ENCODE measurements around the gene RNF183. TPM values are rescaled to one million over a fixed set of nuclear protein-coding genes. Genes with fewer than 3 reads are reported as not detected.

RNF183 gene
- total and polyA plus RNA-seq, 9 of the 15 experiments (the other 6 are each of a cell fraction or from before 2014, with no cell fraction given) = 0.04 to 2.0 (median 0.16) TPM; not detected in 5

DNA sequence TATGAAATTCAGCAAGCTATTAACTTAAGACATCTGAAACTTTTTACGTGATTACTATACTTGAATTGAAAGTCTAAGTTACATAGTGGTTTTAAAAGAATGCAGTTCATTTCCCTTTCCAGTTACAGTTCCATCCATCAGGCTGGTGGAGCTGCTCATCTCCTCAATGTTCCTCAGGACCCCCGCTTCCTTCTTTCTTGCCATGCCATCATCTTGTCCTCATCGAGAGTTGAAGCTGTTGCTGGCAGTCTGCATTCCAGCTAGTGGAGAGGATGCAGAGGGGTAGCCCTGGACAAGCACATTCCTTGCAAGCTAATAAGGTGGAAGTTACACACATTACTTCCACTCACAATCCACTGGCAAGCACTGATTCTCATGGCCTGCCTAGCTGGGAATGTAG lies 8.8 kb upstream of the RNF183 start:
- intact Hi-C loops (cut with micrococcal nuclease) = no loop called here
- in situ Hi-C loops (cut with MboI) = no loop called here
- no peaks in the 10 kb centered on the region; a peak in 1 of 5 replicates for H3K4me1 ChIP-seq (replicated peaks in 1 of 2; ENCODE audit: control insufficient read depth in 2 of 2, insufficient read depth in 2 of 2, low read length in 2 of 2)
- no peak overlapping the region for H3K9ac ChIP-seq (ENCODE audit: insufficient read depth in 1 of 2, low read depth in 2 of 2, low read length in 2 of 2)
- DNase-seq (ENCODE audit: extremely low read depth in 1 of 4, low spot score in 3 of 4) (no peak), ATAC-seq (no peak), FAIRE-seq (no peak)
- H3K4me2 ChIP-seq (ENCODE audit: insufficient read depth, low read length) = no peak overlapping the region
- TF ChIP-seq, protein P1, sequence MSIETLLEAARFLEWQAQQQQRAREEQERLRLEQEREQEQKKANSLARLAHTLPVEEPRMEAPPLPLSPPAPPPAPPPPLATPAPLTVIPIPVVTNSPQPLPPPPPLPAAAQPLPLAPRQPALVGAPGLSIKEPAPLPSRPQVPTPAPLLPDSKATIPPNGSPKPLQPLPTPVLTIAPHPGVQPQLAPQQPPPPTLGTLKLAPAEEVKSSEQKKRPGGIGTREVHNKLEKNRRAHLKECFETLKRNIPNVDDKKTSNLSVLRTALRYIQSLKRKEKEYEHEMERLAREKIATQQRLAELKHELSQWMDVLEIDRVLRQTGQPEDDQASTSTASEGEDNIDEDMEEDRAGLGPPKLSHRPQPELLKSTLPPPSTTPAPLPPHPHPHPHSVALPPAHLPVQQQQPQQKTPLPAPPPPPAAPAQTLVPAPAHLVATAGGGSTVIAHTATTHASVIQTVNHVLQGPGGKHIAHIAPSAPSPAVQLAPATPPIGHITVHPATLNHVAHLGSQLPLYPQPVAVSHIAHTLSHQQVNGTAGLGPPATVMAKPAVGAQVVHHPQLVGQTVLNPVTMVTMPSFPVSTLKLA (conservative IDR thresholded peaks at IDR 0.05) = no peak
- no peak for TF ChIP-seq KAT8 (IDR thresholded peaks at IDR 0.05; ENCODE audit: low read depth)
- no peak for TF ChIP-seq MBD2 (IDR thresholded peaks at IDR 0.05; ENCODE audit: borderline replicate concordance, low read depth)
- TF ChIP-seq, protein P2, sequence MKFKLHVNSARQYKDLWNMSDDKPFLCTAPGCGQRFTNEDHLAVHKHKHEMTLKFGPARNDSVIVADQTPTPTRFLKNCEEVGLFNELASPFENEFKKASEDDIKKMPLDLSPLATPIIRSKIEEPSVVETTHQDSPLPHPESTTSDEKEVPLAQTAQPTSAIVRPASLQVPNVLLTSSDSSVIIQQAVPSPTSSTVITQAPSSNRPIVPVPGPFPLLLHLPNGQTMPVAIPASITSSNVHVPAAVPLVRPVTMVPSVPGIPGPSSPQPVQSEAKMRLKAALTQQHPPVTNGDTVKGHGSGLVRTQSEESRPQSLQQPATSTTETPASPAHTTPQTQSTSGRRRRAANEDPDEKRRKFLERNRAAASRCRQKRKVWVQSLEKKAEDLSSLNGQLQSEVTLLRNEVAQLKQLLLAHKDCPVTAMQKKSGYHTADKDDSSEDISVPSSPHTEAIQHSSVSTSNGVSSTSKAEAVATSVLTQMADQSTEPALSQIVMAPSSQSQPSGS (CRISPR knock-in tag; IDR thresholded peaks at IDR 0.05) = no peak
- TF ChIP-seq SAP30 (IDR thresholded peaks at IDR 0.05; ENCODE audit: borderline replicate concordance, insufficient read depth, low read depth, low read length, poor library complexity, severe bottlenecking) = no peak
- no peak for TF ChIP-seq MTA2 (IDR thresholded peaks at IDR 0.05; ENCODE audit: low read depth)
- no peak for TF ChIP-seq ZNF431 (CRISPR knock-in tag; IDR thresholded peaks at IDR 0.05)
- no peak for TF ChIP-seq ARHGAP35 (IDR thresholded peaks at IDR 0.05; ENCODE audit: partially characterized antibody)
- TF ChIP-seq SRSF3 (IDR thresholded peaks at IDR 0.05; ENCODE audit: insufficient read depth, low read length) = no peak
- no peak for TF ChIP-seq PHF21A (IDR thresholded peaks at IDR 0.05; ENCODE audit: borderline replicate concordance, low read depth)
- H3K9me1 ChIP-seq (ENCODE audit: control insufficient read depth, insufficient read depth, low read length) = no peaks in the 10 kb centered on the region
- H3K27ac ChIP-seq (ENCODE audit: extremely low read depth, low read depth, low read length) = no peak overlapping the region
- no TSS peak for BruUV-seq (replicated peaks)
- no peaks in the 10 kb centered on the region for H4K20me1 ChIP-seq (replicated peaks; ENCODE audit: control insufficient read depth, insufficient read depth, low read length)
- no peaks in the 10 kb centered on the region for H3K9me3 ChIP-seq (replicated peaks; ENCODE audit: control insufficient read depth, insufficient read depth, low read depth, low read length)
- no peaks in the 10 kb centered on the region for H3K36me3 ChIP-seq (ENCODE audit: control insufficient read depth, insufficient read depth, low read length)
- ChIA-PET CTCF (ENCODE audit: low intra/inter-chr PET ratio) (no interaction called here), POLR2A (interaction anchor here (0.5 to 1.6 kb wide), 8 partner anchors 8 to 1691 kb away, joined by 3 to 8 read pairs (median 4); partner anchors contain the start of genes C9orf43, CDC26, POLE3 and PRPF4)
- H3K4me3 ChIP-seq = no peak overlapping the region
- peaks cover 7 to 32% of the 10 kb centered on the region in 2 experiments; a peak in 4 of 5 replicates for H3K27me3 ChIP-seq (ENCODE audit: control insufficient read depth in 2 of 2, insufficient read depth in 2 of 2, low read length in 2 of 2)
- WGBS (ENCODE audit: insufficient coverage, low coverage, missing lambda C conversion rate) = 7% methylated on average over 3 of the region's 3 CpGs
- no peaks in the 10 kb centered on the region for H3K79me2 ChIP-seq (ENCODE audit: control insufficient read depth, insufficient read depth, low read length)
- no peak overlapping the region for H2AFZ ChIP-seq (ENCODE audit: low read depth, low read length)
